Mucosa of descending colon (tissue), 3 donors: ENCODE results near the gene PLXNB3. TPM values are rescaled to one million over a fixed set of nuclear protein-coding genes. Genes with fewer than 3 reads are reported as not detected.
"Not testable (repeated sequence)": the region's sequence is repeated elsewhere in the genome, so short reads cannot be mapped to it uniquely, and the experiment has no call there.

ENCODE experiments used
- ATAC-seq: fragments of 200-7000 bp; cut with Tn5 transposase; one replicate; pipeline ENCODE4 v1.9.1; 2020; ENCODE audit warnings: mild to moderate bottlenecking, moderate library complexity
- DNase-seq, 3 donors: peaks; one replicate each; pipeline ENCODE4 v3.0.0-alpha.2; 2020
- H3K36me3 ChIP-seq: fragments of 200-600 bp; one replicate; pipeline ENCODE4 v1.8.0; 2021; ENCODE audit warnings: low read depth, mild to moderate bottlenecking
- H3K4me1 ChIP-seq: fragments of 200-600 bp; one replicate; pipeline ENCODE4 v1.8.0; 2021; ENCODE audit warnings: low read depth, mild to moderate bottlenecking
- H3K4me3 ChIP-seq: fragments of 200-600 bp; one replicate; pipeline ENCODE4 v1.8.0; 2021; ENCODE audit warnings: mild to moderate bottlenecking
- H3K9me3 ChIP-seq: fragments of 200-600 bp; one replicate; pipeline ENCODE4 v1.8.0; 2021; ENCODE audit warnings: mild to moderate bottlenecking
- CTCF ChIP-seq: fragments of 200-600 bp; IDR thresholded peaks from one replicate; pipeline ENCODE4 v1.8.0; 2022; ENCODE audit warnings: antibody characterized with exemption, mild to moderate bottlenecking
- intact Hi-C, 2 donors: fragments of 100-400 bp; cut with DNase I in 1 of 2; cut with micrococcal nuclease in 1 of 2; formaldehyde crosslinking; loops; one replicate each; pipeline versions ENCODE4 v1.11.0 to v1.11.1; 2022; cut with DNase I, micrococcal nuclease
- total RNA-seq, 3 donors: library from RNA; stranded (reverse); fragmentation: NEBNext Ultra II Directional in 2 of 3; extraction: Animal tissue kit (Norgen Biotek cat#: 25700) in 2 of 3; gene quantifications; one replicate each; pipeline versions ENCODE4 v1.2.1 to v1.2.4, GENCODE V29; 2021 to 2023
- donor health status: DM: no; HTN: no; CAD: no; lungs with moderate emphysema.
- donor health status: DM: no; HTN: no; CAD: no.
- donor health status: DM: no; HTN: yes; CAD: no.

The PLXNB3 gene
- total RNA-seq, 3 donors from 2014 or later, result 3.0 to 44.9 (median 3.3) TPM

- ATAC-seq, result no peak
- Histone ChIP-seq H3K36me3 (no peaks in the 10 kb centered on the region), H3K9me3 (no peaks in the 10 kb centered on the region), H3K4me1 (no peaks in the 10 kb centered on the region), H3K4me3 (no peak overlapping the region)
- no peak for TF ChIP-seq CTCF
- intact Hi-C loops, result no loop called here
- DNase-seq, result no peak
These were observed 49.1 kb downstream of the PLXNB3 start for GRCh38 chrX:153813161-153813560.

- ATAC-seq, result no peak
- DNase-seq, result no peak
- intact Hi-C loops, result no loop called here
These were observed 50.7 kb downstream of the PLXNB3 start for GRCh38 chrX:153814591-153815315.

GRCh38 chrX:153816831-153817690 is 53.0 kb downstream of the PLXNB3 start:
- intact Hi-C loops, result no loop called here
- peak in 1 of 3 donors; percentile 45 for DNase-seq
- H3K4me1 ChIP-seq, result no peaks in the 10 kb centered on the region
- H3K36me3 ChIP-seq, result no peaks in the 10 kb centered on the region
- TF ChIP-seq CTCF, result no peak
- no peaks in the 10 kb centered on the region for H3K9me3 ChIP-seq
- no peak for ATAC-seq
- no peak overlapping the region for H3K4me3 ChIP-seq

More at GRCh38 chrX:153814591-153815315, 50.7 kb downstream of the PLXNB3 start:
- H3K36me3 ChIP-seq, result no peaks in the 10 kb centered on the region
- no peaks in the 10 kb centered on the region for H3K9me3 ChIP-seq
- no peaks in the 10 kb centered on the region for H3K4me1 ChIP-seq
- no peak overlapping the region for H3K4me3 ChIP-seq
- TF ChIP-seq CTCF, result no peak

- H3K36me3 ChIP-seq, H3K4me1 ChIP-seq, ATAC-seq, intact Hi-C loops, H3K4me3 ChIP-seq, DNase-seq, H3K9me3 ChIP-seq: not testable (repeated sequence)
These were observed 54.0 kb downstream of the PLXNB3 start for GRCh38 chrX:153818064-153818463.

GRCh38 chrX:153818571-153819383 is 54.7 kb downstream of the PLXNB3 start:
- intact Hi-C loops, result no loop called here
- ATAC-seq, result peak; percentile 80
- DNase-seq, result peak in 2 of 3 donors; percentile 49 to 50

More at GRCh38 chrX:153818571-153819383, 54.7 kb downstream of the PLXNB3 start:
- TF ChIP-seq CTCF, result no peak
- Histone ChIP-seq H3K36me3 (no peaks in the 10 kb centered on the region), H3K9me3 (no peaks in the 10 kb centered on the region), H3K4me3 (no peak overlapping the region), H3K4me1 (no peaks in the 10 kb centered on the region)
